ENCODE measurements around the gene OPTC.

DNA sequence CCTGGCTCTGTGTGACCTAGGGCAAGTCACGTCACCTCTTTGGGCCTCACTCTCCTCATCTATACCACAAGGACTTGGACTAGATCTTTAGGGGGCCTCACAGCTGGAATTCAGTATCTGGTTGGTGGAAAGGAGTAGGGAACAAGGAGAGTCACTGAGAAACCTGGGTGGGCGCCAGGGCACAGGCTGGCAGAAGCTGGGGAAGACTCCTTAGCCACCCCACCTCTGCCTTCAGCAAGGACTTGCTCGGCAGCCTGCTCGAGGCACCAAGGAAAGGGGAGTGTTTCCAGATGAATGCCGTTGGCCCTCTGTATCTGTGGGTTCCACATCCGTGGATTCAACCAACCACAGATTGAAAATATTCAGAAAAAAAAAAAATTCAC is 1.2 kb upstream of the OPTC start:
- TF ChIP-seq, protein P1, sequence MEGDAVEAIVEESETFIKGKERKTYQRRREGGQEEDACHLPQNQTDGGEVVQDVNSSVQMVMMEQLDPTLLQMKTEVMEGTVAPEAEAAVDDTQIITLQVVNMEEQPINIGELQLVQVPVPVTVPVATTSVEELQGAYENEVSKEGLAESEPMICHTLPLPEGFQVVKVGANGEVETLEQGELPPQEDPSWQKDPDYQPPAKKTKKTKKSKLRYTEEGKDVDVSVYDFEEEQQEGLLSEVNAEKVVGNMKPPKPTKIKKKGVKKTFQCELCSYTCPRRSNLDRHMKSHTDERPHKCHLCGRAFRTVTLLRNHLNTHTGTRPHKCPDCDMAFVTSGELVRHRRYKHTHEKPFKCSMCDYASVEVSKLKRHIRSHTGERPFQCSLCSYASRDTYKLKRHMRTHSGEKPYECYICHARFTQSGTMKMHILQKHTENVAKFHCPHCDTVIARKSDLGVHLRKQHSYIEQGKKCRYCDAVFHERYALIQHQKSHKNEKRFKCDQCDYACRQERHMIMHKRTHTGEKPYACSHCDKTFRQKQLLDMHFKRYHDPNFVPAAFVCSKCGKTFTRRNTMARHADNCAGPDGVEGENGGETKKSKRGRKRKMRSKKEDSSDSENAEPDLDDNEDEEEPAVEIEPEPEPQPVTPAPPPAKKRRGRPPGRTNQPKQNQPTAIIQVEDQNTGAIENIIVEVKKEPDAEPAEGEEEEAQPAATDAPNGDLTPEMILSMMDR (IDR thresholded peaks at IDR 0.05; ENCODE audit: insufficient read depth, low read depth, low read length): no peak
- no peak for TF ChIP-seq EZH2 (IDR thresholded peaks at IDR 0.05; ENCODE audit: insufficient read depth, low read length)
